Motor neuron (in vitro differentiated cells): ENCODE measurements around the gene GOLGA7B. TPM values are rescaled to one million over a fixed set of nuclear protein-coding genes. Genes with fewer than 3 reads are reported as not detected.

Experiments
- ATAC-seq, 8 experiments: fragments of 200-7000 bp; cut with Tn5 transposase; replicated peaks in 6 of 8; 2 replicates each; pipeline ENCODE4 v1.8.0; 2021; ENCODE audit warnings: mild to moderate bottlenecking in 8 of 8, moderate library complexity in 8 of 8
- H3K27ac ChIP-seq, 2 donors: fragments of 250-450 bp; sonication (Bioruptor Pico); 2 replicates each; pipeline ENCODE4 v1.9.0; 2021; ENCODE audit warnings: antibody characterized with exemption in 2 of 2, mild to moderate bottlenecking in 2 of 2, moderate library complexity in 1 of 2
- H3K4me1 ChIP-seq, 2 donors: fragments of 250-450 bp; sonication (Bioruptor Pico); replicated peaks in 1 of 2; 2 replicates each; pipeline ENCODE4 v1.6.1; 2021; ENCODE audit warnings: antibody characterized with exemption in 2 of 2, mild to moderate bottlenecking in 2 of 2, moderate library complexity in 1 of 2
- H3K4me3 ChIP-seq, 5 donors: fragments of 250-450 bp; sonication (Bioruptor Pico); 2 replicates each; pipeline ENCODE4 v1.9.0; 2021; ENCODE audit warnings: antibody characterized with exemption in 5 of 5, mild to moderate bottlenecking in 5 of 5, moderate library complexity in 4 of 5
- WGBS, 10 experiments: fragments of 450-650 bp; shearing (Covaris generic); methylation state at CpG; one replicate each; pipeline ENCODE4 v1.0.0; 2022; 5-methylcytosine and 5-hydroxymethylcytosine counted together
- in situ Hi-C, 9 experiments: fragments of 400-800 bp; cut with MboI; loops; one replicate each; pipeline ENCODE4 v1.15.0; 2021; ENCODE audit warnings: low sequenced_read_pairs in 9 of 9, low pct_unique_long_range_greater_than_20kb in 2 of 9; ENCODE audit not compliant: unreplicated experiment in 9 of 9
- total RNA-seq, 8 experiments: library from RNA; unstranded; fragments of 300-600 nt; gene quantifications; 2 replicates each; pipeline versions ENCODE4 v1.2.3 to v1.2.4, GENCODE V29; 2022

The GOLGA7B gene
- total RNA-seq, 8 experiments from 2014 or later = 0.09 to 6.0 (median 1.3) TPM

DNA sequence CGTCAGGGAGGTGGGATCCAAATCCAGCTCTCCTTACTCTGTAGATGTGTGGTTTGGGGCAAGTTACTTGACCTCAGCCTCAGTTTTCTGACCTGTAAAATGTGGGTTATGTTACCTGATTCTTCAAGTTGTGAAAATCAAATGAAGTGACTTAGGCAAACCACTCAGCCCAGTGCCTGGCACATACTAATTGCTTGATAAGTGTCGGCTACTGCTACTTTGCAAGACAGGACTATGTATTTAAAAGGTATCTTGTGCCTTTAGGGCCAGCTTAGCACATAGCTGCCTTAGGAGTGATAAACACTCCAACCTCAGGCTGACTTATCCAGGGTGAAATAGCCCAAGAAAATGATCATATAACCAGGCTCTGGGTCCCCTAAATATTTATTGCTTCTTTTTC is 42.9 kb downstream of the GOLGA7B start:
- H3K4me3 ChIP-seq = no peak overlapping the region
- H3K4me1 ChIP-seq = peaks cover 42 to 55% of the 10 kb centered on the region in 2 donors
- no peak for ATAC-seq
- 80 to 100% (median 89%) methylated on average over 1 to 2 of the region's 2 CpGs; no CpG with 5 or more reads in 6 of the 10 experiments for whole genome bisulfite sequencing, 10 experiments
- H3K27ac ChIP-seq = no peak overlapping the region
- in situ Hi-C loops = no loop called here

DNA sequence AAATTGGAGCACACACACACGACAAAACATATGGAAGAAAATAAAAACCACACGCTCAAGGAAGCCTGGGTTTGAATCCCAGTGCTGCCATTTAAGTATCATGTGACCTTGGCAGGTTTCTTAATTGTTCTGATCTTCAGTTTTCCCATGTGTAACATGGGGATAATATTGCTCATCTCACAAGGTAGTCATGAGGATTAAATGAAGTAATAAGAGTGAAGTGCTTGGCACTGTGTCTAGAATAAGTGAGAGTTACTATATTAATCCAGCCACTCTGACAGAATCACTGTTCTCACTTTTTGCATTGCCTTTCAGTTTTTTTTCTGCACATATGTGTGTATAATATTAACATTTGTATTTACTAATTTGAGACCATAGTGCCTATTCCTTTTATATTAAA is 43.3 kb downstream of the GOLGA7B start:
- WGBS, 10 experiments = 28 to 73% (median 70%) methylated on average over 1 to 2 of the region's 2 CpGs; no CpG with 5 or more reads in 4 of the 10 experiments
- in situ Hi-C loops = no loop called here
- no peak overlapping the region for H3K27ac ChIP-seq
- H3K4me3 ChIP-seq = no peak overlapping the region
- H3K4me1 ChIP-seq = peaks cover 43 to 58% of the 10 kb centered on the region in 2 donors
- no peak for ATAC-seq

DNA sequence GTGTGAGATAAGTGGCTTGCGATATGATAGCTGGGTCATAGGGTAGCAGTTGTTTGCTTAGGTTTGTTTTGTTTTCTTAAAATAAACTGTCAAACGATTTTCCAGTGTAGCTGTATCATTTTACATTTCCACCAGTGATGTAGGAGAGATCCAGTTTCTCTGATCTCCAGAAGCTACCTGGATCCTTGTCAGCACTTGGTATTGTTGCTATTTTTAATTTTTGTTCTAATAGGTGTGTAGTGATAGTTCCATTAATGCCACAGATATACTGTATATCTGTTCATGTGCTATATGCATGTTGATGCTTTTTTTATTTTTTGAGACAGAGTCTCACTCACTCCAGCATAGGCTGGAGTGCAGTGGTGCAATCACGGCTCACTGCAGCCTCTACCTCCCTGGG is 44.4 kb downstream of the GOLGA7B start:
- no peak for ATAC-seq
- Histone ChIP-seq H3K27ac (no peak overlapping the region), H3K4me1 (peaks cover 39 to 52% of the 10 kb centered on the region in 2 donors), H3K4me3 (no peak overlapping the region)
- WGBS, 10 experiments = 30 to 90% (median 72%) methylated on average over 2 to 3 of the region's 3 CpGs; no CpG with 5 or more reads in 1 of the 10 experiments
- in situ Hi-C loops = no loop called here

DNA sequence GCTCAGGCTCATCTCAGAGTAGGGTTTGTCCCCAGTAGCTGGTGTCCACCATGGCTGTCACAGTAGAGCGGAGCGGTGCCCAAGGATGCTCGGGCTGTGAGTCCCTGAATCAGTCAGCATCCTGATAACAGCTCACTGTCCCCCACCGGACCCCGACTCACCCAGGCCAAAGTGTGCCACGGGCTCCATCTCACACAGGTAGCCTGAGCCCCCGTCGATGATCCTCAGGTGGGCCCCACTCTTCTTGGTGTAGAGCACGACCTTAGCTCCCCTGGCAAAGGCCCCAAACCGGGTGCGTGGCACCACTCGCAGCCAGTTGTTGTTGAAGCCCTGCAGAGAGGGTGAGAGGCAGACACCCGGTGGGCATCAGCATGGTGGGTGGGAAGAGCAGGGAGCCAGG is 45.4 kb downstream of the GOLGA7B start:
- ATAC-seq = no peak
- H3K4me1 ChIP-seq = peaks cover 35 to 42% of the 10 kb centered on the region in 2 donors
- H3K4me3 ChIP-seq = no peak overlapping the region
- in situ Hi-C loops = no loop called here
- no peak overlapping the region for H3K27ac ChIP-seq
- 63% methylated on average over 5 of the region's 13 CpGs; no CpG with 5 or more reads in 9 of the 10 experiments for WGBS, 10 experiments

DNA sequence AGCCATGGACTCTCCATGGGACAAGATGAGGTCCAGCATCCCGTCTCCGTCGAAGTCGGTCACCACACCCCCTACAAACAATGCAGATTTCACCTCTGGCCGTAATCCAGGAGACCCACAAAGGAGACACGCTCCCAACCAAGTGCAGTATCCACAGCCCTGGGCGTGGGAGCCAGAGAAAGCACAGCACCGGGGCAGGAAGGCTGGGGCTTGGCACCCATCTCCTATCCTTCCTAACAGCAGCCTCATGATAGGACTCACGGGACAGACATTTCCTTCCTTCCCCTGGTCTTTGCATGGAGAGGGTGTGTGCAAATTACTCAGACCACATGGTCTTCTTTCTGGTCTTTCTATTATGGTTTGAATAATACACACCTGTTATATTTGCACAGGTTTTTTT is 46.3 kb downstream of the GOLGA7B start:
- in situ Hi-C loops = no loop called here
- ATAC-seq = no peak
- 0 to 50% (median 0%) methylated on average over 1 to 2 of the region's 9 CpGs; no CpG with 5 or more reads in 7 of the 10 experiments for WGBS, 10 experiments
- no peak overlapping the region for H3K4me3 ChIP-seq
- no peak overlapping the region for H3K27ac ChIP-seq
- H3K4me1 ChIP-seq = peaks cover 34 to 40% of the 10 kb centered on the region in 2 donors

DNA sequence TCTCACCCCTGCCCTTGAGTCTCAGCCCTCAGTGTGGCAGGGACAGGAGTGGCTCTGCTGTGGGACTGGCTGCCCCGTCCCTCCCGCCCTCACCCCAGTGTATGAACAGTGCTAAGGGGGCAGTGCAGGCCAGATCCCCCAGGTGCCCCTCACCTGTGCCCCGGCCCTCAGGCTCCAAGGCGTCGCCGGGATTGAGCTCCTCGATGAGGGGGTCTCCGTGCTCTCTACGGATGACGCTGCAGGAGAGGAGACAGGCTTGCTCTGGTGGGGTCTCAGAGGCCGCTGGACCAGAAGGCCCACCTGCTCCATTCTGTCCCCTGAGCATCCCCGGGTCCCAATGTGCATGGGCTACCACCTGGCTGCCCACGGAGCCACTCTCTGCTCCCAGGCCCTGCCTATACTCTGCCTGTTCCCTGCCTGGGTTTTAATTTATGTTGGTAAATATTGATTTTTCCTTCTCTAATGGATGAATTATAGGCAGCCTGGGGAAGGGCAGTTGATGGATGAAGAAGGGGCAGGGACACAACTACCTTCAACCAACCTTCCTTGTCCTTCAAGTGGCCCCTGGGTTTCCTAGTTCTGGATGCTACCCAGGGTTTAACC is 47.2 kb downstream of the GOLGA7B start:
- peak in 5 of 8 experiments; percentile 43 to 71 (median 52) for ATAC-seq
- 78 to 100% methylated on average over 2 to 7 of the region's 13 CpGs; no CpG with 5 or more reads in 8 of the 10 experiments for WGBS, 10 experiments
- H3K4me1 ChIP-seq = peaks cover 34 to 36% of the 10 kb centered on the region in 2 donors
- peak overlapping the region; percentile 41 to 48 for H3K27ac ChIP-seq
- no peak overlapping the region for H3K4me3 ChIP-seq
- in situ Hi-C loops = no loop called here

DNA sequence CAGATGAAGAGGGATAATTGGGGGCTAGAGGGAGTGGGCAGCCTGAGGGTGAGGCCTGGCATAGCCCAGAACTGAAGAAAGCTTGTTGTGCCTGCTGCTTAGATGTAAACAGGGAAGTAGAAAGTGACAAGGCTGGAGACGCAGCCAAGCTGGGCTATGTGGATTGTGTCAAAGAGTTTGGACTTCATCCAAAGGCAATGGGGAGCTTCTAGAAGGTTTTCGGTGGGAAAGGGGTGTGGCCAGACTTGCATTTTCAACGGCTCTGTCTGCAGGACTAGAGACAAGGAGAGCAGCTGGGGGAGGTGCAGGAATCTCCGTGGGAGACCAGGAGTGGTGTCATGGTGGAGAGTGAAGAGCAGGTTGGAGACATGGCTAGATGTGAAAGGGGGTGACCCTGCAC is 48.8 kb downstream of the GOLGA7B start:
- no peak overlapping the region for H3K27ac ChIP-seq
- ATAC-seq = peak in 2 of 8 experiments; percentile 42 to 53
- in situ Hi-C loops = no loop called here
- H3K4me3 ChIP-seq = no peak overlapping the region
- H3K4me1 ChIP-seq = peaks cover 44 to 50% of the 10 kb centered on the region in 2 donors
- whole genome bisulfite sequencing, 10 experiments = 0 to 52% (median 19%) methylated on average over 1 to 3 of the region's 4 CpGs; no CpG with 5 or more reads in 3 of the 10 experiments

DNA sequence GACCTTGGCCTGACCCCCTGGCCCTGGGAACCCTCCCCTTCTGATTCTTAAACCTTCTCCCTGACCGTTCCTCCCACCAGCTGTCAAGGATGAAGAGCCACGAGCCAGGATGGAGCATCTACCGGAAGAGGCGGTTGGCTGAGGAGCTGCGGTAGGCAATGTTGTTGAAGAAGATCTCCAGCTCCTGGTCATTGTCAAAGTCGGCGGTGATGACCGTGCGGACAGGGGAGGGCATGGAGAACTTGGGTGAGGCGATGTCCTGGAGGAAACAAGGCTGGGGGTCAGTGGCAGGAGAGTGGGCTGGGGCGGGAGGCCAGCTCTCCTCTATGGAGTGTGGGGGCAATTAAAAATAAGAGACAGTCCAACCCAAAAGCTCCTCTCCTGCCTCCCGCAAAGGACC is 51.7 kb downstream of the GOLGA7B start:
- H3K4me3 ChIP-seq = no peak overlapping the region
- in situ Hi-C loops = loop anchor here in 2 of 9 experiments (25.0 kb wide), 1 partner anchor 136 kb away; the partner anchor contains the start of gene CRTAC1 (in 2 of the 2)
- peaks cover 26 to 39% of the 10 kb centered on the region in 2 donors for H3K4me1 ChIP-seq
- ATAC-seq = no peak
- 51 to 100% (median 60%) methylated on average over 1 to 6 of the region's 12 CpGs; no CpG with 5 or more reads in 7 of the 10 experiments for WGBS, 10 experiments
- H3K27ac ChIP-seq = no peak overlapping the region

DNA sequence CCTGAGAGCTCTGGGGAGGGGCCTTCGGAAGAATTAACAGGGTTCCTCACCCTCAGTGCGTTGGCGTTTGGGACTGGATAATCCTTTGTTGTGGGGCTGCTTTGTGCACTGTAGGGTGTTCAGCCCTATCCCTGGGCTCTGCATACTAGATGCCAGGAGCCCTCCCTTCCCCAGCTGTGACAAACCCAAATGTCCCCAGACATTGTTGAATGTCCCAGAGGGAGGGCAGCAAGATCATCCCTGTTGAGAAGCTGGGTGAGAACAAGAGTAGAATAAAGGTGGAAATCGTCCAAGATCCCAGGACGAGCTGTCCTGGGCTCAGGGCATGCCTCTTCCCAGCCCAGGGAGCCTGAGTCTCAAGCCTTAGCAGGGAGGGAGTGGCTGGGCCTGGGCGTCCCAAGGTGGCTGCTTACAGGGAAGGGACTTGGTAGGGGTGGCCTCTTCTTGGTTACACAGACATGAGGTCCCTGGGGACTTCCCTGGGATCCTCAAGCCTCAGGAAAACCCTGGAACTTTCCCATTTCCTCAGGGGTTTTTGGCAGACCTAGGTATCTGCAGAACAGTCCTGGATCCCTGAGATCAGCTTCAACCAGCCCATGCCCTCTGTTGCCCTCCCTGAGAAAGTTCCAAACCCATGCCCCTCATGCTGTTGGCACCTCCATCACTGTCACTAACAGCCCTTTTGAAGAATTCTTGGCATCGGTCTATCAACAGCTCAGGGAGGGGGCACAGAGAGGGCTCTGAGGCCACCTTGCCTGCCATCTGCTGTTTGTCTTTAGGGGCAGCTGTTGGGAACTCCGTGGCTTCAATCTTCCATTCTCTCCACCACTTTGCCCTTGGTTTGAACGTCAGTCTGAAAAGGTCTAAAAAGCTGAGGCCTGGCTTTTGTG is 53.7 kb downstream of the GOLGA7B start:
- WGBS, 10 experiments = 0 to 100% (median 66%) methylated on average over 1 to 6 of the region's 9 CpGs; no CpG with 5 or more reads in 2 of the 10 experiments
- Histone ChIP-seq H3K4me3 (no peak overlapping the region), H3K4me1 (peaks cover 11 to 27% of the 10 kb centered on the region in 2 donors), H3K27ac (peak overlapping the region in 1 of 2 donors; percentile 43)
- in situ Hi-C loops = loop anchor here in 2 of 9 experiments (25.0 kb wide), 1 partner anchor 134 kb away; the partner anchor contains the start of gene CRTAC1 (in 2 of the 2)
- peak in 3 of 8 experiments; percentile 8 to 29 (median 26) for ATAC-seq

DNA sequence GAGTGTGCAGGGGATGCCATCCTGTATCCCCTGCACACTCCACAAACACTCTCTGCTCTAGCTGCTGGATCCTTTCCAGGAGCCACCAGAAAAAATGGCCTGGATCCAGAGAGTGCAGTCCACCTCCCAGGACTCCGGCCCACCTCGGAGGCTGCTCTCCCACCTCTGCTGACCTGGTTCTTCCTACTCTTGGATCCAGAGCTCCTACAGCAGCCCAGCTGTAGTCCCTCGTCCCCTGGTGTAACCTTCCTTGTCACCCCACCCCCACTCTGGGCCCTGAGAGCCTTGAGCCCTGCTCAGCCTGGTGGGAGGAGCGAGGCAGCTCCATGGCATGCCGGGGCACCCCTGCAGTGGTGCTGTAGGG is 54.4 kb downstream of the GOLGA7B start:
- 20 to 87% (median 40%) methylated on average over 1 to 4 of the region's 5 CpGs; no CpG with 5 or more reads in 5 of the 10 experiments for WGBS, 10 experiments
- Histone ChIP-seq H3K4me3 (no peak overlapping the region), H3K4me1 (peaks cover 11 to 27% of the 10 kb centered on the region in 2 donors), H3K27ac (no peak overlapping the region)
- ATAC-seq = peak in 5 of 8 experiments; percentile 20 to 77 (median 39)
- in situ Hi-C loops = loop anchor here in 2 of 9 experiments (25.0 kb wide), 1 partner anchor 133 kb away; the partner anchor contains the start of gene CRTAC1 (in 2 of the 2)

DNA sequence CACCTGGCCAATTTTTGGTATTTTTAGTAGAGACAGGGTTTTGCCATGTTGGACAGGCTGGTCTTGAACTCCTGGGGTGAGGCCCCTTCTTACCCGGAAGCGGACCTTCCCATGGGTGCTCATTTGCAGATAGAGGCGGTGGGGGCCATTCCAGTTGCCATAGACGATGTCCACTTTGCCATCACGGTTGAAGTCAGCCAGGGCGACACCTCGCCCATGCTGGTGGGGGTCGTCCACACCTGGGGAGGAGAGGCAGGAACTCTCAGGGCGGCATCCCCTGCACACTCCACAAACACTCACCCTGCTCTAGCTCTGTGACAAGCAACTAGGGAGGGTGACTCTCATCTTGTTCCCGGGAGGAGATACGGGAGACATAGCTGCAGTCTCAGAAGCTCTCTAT is 54.9 kb downstream of the GOLGA7B start:
- in situ Hi-C loops = loop anchor here in 2 of 9 experiments (25.0 kb wide), 1 partner anchor 133 kb away; the partner anchor contains the start of gene CRTAC1 (in 2 of the 2)
- ATAC-seq = no peak
- H3K4me1 ChIP-seq = peaks cover 11 to 22% of the 10 kb centered on the region in 2 donors
- H3K27ac ChIP-seq = no peak overlapping the region
- no peak overlapping the region for H3K4me3 ChIP-seq
- WGBS, 10 experiments = 90 to 100% (median 100%) methylated on average over 2 to 4 of the region's 11 CpGs; no CpG with 5 or more reads in 7 of the 10 experiments

DNA sequence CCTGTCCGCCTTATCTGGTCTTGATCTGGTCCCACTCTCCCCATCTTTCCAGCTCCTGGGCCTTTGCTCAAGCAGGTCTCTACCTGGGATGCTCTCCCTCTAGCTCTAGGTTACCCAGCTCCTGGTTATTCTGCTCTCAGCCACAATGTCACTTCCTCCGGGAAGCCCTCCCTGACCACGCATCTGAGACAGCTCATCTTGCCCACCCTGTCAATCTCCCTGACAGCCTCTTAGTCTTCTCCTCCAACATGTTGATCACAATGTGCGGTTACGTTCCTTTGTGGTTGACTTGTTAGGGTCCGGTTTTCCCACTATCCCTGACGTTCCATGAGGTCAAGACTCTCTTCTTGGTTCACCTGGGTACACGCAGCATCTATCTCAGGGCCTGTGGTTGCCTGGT is 55.6 kb downstream of the GOLGA7B start:
- in situ Hi-C loops = loop anchor here in 2 of 9 experiments (25.0 kb wide), 1 partner anchor 132 kb away; the partner anchor contains the start of gene CRTAC1 (in 2 of the 2)
- no peak for ATAC-seq
- WGBS, 10 experiments = 34 to 100% (median 90%) methylated on average over 1 to 7 of the region's 8 CpGs; no CpG with 5 or more reads in 5 of the 10 experiments
- no peak overlapping the region for H3K4me3 ChIP-seq
- peaks cover 11 to 21% of the 10 kb centered on the region in 2 donors for H3K4me1 ChIP-seq
- H3K27ac ChIP-seq = no peak overlapping the region
